HepG2 (cell line): ENCODE results near the gene LRFN2. TPM values are rescaled to one million over a fixed set of nuclear protein-coding genes. Genes with fewer than 3 reads are reported as not detected.

Experiments
- DNMT1 ChIP-seq: sonication (generic); formaldehyde crosslinking; IDR thresholded peaks from 2 replicates; pipeline ENCODE4 v1.5.1; 2020; ENCODE audit warnings: mild to moderate bottlenecking, missing genetic modification reagents
- ESRRA ChIP-seq: sonication (generic); formaldehyde crosslinking; IDR thresholded peaks from 2 replicates; pipeline ENCODE4 v1.5.1; 2020; ENCODE audit warnings: mild to moderate bottlenecking, low read depth, missing genetic modification reagents
- HOXA5 ChIP-seq: sonication (generic); formaldehyde crosslinking; IDR thresholded peaks from 2 replicates; pipeline ENCODE4 v1.4.0; 2020; ENCODE audit warnings: missing genetic modification reagents
- SMAD9 ChIP-seq: sonication (generic); formaldehyde crosslinking; IDR thresholded peaks from 2 replicates; pipeline ENCODE4 v1.5.1; 2020; ENCODE audit warnings: mild to moderate bottlenecking, missing genetic modification reagents
- TARDBP ChIP-seq: sonication (generic); formaldehyde crosslinking; IDR thresholded peaks from 2 replicates; pipeline ENCODE4 v1.8.0; 2022; ENCODE audit warnings: mild to moderate bottlenecking, missing genetic modification reagents
- YEATS4 ChIP-seq: sonication (generic); formaldehyde crosslinking; IDR thresholded peaks from 2 replicates; pipeline ENCODE4 v1.4.0; 2020; ENCODE audit warnings: missing genetic modification reagents, borderline replicate concordance
- ZBTB40 ChIP-seq, 2 experiments: fragments of 450-650 bp in 1 of 2; sonication (generic) in 1 of 2; formaldehyde crosslinking in 1 of 2; IDR thresholded peaks; 2 replicates each; pipeline versions ENCODE4 v1.6.1 to v1.8.0; 2016 to 2022; ENCODE audit warnings: antibody characterized with exemption in 1 of 2, mild to moderate bottlenecking in 1 of 2, missing genetic modification reagents in 1 of 2
- ZNF317 ChIP-seq: sonication (generic); formaldehyde crosslinking; IDR thresholded peaks from 2 replicates; pipeline ENCODE4 v1.5.0; 2020; ENCODE audit warnings: mild to moderate bottlenecking, missing genetic modification reagents
- ZNF720 ChIP-seq: sonication (generic); formaldehyde crosslinking; IDR thresholded peaks from 2 replicates; pipeline ENCODE4 v1.4.0; 2020; ENCODE audit warnings: missing genetic modification reagents
- ZNF800 ChIP-seq: sonication (generic); formaldehyde crosslinking; IDR thresholded peaks from 2 replicates; pipeline ENCODE4 v1.4.0; 2020; ENCODE audit warnings: missing genetic modification reagents
- polyA plus RNA-seq, 8 experiments: library from polyadenylated mRNA; depleted of rRNA in 3 of 8; stranded (reverse) in 7 of 8; unstranded in 1 of 8; fragments of >200 nt; fragmentation: Illumina TruSeq in 4 of 8; extraction: Trizol in 4 of 8; gene quantifications; 2 replicates each; pipeline versions ENCODE4 v1.2.1 to v1.2.3, GENCODE V29; 2011 to 2016; ENCODE audit warnings: low read depth in 4 of 8, missing spikeins in 1 of 8, mixed read lengths in 1 of 8; ENCODE audit not compliant: insufficient read depth in 1 of 8
- total RNA-seq, 5 experiments: library from RNA; depleted of rRNA; stranded (reverse); fragments of >200 nt; fragmentation: Illumina TruSeq; extraction: Trizol; gene quantifications; 2 replicates each; pipeline ENCODE4 v1.2.3, GENCODE V29; 2016; ENCODE audit warnings: low read depth in 1 of 5

The LRFN2 gene
- total and polyA plus RNA-seq, 2 of the 13 experiments (the other 11 are each of a cell fraction or from before 2014, with no cell fraction given) = not detected

GRCh38 chr6:40444312-40444711, 142.9 kb downstream of the LRFN2 start (continued):
- TF ChIP-seq ZBTB40 (IDR thresholded peaks at IDR 0.05) (no peak), ZBTB40 (CRISPR knock-in tag; IDR thresholded peaks at IDR 0.05) (no peak), YEATS4 (CRISPR knock-in tag) (no peak), DNMT1 (no peak), ESRRA (no peak), TARDBP (CRISPR knock-in tag) (no peak), SMAD9 (no peak), ZNF317 (CRISPR knock-in tag) (no peak), ZNF720 (no peak), HOXA5 (no peak), ZNF800 (no peak)
